Measurements from ENCODE around the gene RBSN.

Gene RBSN

GRCh38 chr3:15040844-15041243 lies 58.1 kb downstream of the RBSN start:
- Mint-ChIP-seq H3K27me3 (no peaks in the 10 kb centered on the region), H3K4me1 (peaks cover 2% of the 10 kb centered on the region), H3K4me3 (no peak overlapping the region), H3K9me3 (no peaks in the 10 kb centered on the region), H3K36me3 (peaks cover 10% of the 10 kb centered on the region), H3K27ac (peak overlapping the region; percentile 14)
- ATAC-seq (ENCODE audit: low read depth) (no peak), DNase-seq (ENCODE audit: low spot score in 2 of 2) (no peak)

GRCh38 chr3:15038306-15038705 lies 60.6 kb downstream of the RBSN start:
- no peaks in the 10 kb centered on the region for H3K4me1 Mint-ChIP-seq

GRCh38 chr3:15033103-15033502 lies 65.8 kb downstream of the RBSN start:
- no peak overlapping the region for H3K4me3 Mint-ChIP-seq
- no peaks in the 10 kb centered on the region for H3K4me1 Mint-ChIP-seq
- H3K27me3 Mint-ChIP-seq, result no peaks in the 10 kb centered on the region
- no peak for DNase-seq (ENCODE audit: low spot score in 2 of 2)
- H3K36me3 Mint-ChIP-seq, result peaks cover 21% of the 10 kb centered on the region
- H3K9me3 Mint-ChIP-seq, result no peaks in the 10 kb centered on the region
- peak overlapping the region; percentile 8 for H3K27ac Mint-ChIP-seq
- ATAC-seq (ENCODE audit: low read depth), result no peak

More at GRCh38 chr3:15038306-15038705, 60.6 kb downstream of the RBSN start:
- no peak for ATAC-seq (ENCODE audit: low read depth)
- no peak overlapping the region for H3K27ac Mint-ChIP-seq
- peaks cover 7% of the 10 kb centered on the region for H3K36me3 Mint-ChIP-seq
- H3K4me3 Mint-ChIP-seq, result no peak overlapping the region
- no peaks in the 10 kb centered on the region for H3K9me3 Mint-ChIP-seq
- no peak for DNase-seq (ENCODE audit: low spot score in 2 of 2)
- H3K27me3 Mint-ChIP-seq, result no peaks in the 10 kb centered on the region

- Mint-ChIP-seq H3K27ac (peak overlapping the region; percentile 8), H3K4me3 (no peak overlapping the region), H3K9me3 (no peaks in the 10 kb centered on the region), H3K4me1 (no peaks in the 10 kb centered on the region), H3K27me3 (no peaks in the 10 kb centered on the region), H3K36me3 (peaks cover 23% of the 10 kb centered on the region)
- ATAC-seq (ENCODE audit: low read depth), result no peak
- no peak for DNase-seq (ENCODE audit: low spot score in 2 of 2)
These were observed 66.3 kb downstream of the RBSN start for GRCh38 chr3:15032650-15033049.

GRCh38 chr3:15029625-15030024 lies 69.3 kb downstream of the RBSN start:
- Mint-ChIP-seq H3K36me3 (peaks cover 39% of the 10 kb centered on the region), H3K27me3 (no peaks in the 10 kb centered on the region)

GRCh38 chr3:15023719-15024118 lies 75.2 kb downstream of the RBSN start:
- no peak for ATAC-seq (ENCODE audit: low read depth)
- Mint-ChIP-seq H3K27ac (no peak overlapping the region), H3K4me3 (no peak overlapping the region), H3K27me3 (no peaks in the 10 kb centered on the region), H3K9me3 (no peaks in the 10 kb centered on the region), H3K36me3 (peaks cover 42% of the 10 kb centered on the region), H3K4me1 (peaks cover 2% of the 10 kb centered on the region)
- DNase-seq (ENCODE audit: low spot score in 2 of 2), result no peak

More at GRCh38 chr3:15029625-15030024, 69.3 kb downstream of the RBSN start:
- DNase-seq (ENCODE audit: low spot score in 2 of 2) (no peak), ATAC-seq (ENCODE audit: low read depth) (no peak)
- Mint-ChIP-seq H3K27ac (no peak overlapping the region), H3K9me3 (no peaks in the 10 kb centered on the region), H3K4me1 (peaks cover 2% of the 10 kb centered on the region), H3K4me3 (no peak overlapping the region)

GRCh38 chr3:15023249-15023648 lies 75.7 kb downstream of the RBSN start:
- Mint-ChIP-seq H3K9me3 (no peaks in the 10 kb centered on the region), H3K36me3 (peaks cover 39% of the 10 kb centered on the region), H3K4me1 (peaks cover 2% of the 10 kb centered on the region), H3K27ac (no peak overlapping the region), H3K4me3 (no peak overlapping the region), H3K27me3 (no peaks in the 10 kb centered on the region)
- DNase-seq (ENCODE audit: low spot score in 2 of 2), result no peak
- no peak for ATAC-seq (ENCODE audit: low read depth)

Data from memory B cell (primary cell).